Thyroid gland (tissue), 4 donors: ENCODE measurements around the gene HEPHL1. TPM values are rescaled to one million over a fixed set of nuclear protein-coding genes. Genes with fewer than 3 reads are reported as not detected.
"Not testable (repeated sequence)": the region's sequence is repeated elsewhere in the genome, so short reads cannot be mapped to it uniquely, and the experiment has no call there.

Experiments
- DNase-seq, 2 donors: peaks; one replicate each; pipeline ENCODE4 v3.0.0-alpha.2; 2019
- H3K27ac ChIP-seq, 3 donors: fragments of 200-600 bp; sonication (generic); 1 replicate in 2 of 3; 2 replicates in 1 of 3; pipeline ENCODE4 v1.5.1; 2016 to 2019; ENCODE audit warnings: mild to moderate bottlenecking in 1 of 3, moderate library complexity in 1 of 3
- H3K27me3 ChIP-seq: fragments of 200-600 bp; sonication (generic); one replicate; pipeline ENCODE4 v1.5.1; 2019
- H3K36me3 ChIP-seq, 2 donors: fragments of 200-600 bp; sonication (generic); one replicate each; pipeline ENCODE4 v1.5.1; 2016 to 2019
- H3K4me1 ChIP-seq, 2 donors: fragments of 200-600 bp; sonication (generic); one replicate each; pipeline ENCODE4 v1.5.1; 2017 to 2019
- H3K4me3 ChIP-seq, 3 donors: fragments of 200-600 bp; sonication (generic); replicated peaks in 1 of 3; 1 replicate in 2 of 3; 2 replicates in 1 of 3; pipeline ENCODE4 v1.5.1; 2016; ENCODE audit warnings: mild to moderate bottlenecking in 1 of 3
- H3K9me3 ChIP-seq: fragments of 200-600 bp; sonication (generic); one replicate; pipeline ENCODE4 v1.5.1; 2017
- CTCF ChIP-seq, 6 experiments: fragments of 200-600 bp in 3 of 6; fragments of 450-650 bp in 3 of 6; sonication (generic) in 3 of 6; IDR thresholded peaks; one replicate each; pipeline ENCODE4 v1.5.1; 2016 to 2019; ENCODE audit warnings: antibody characterized with exemption in 6 of 6, mild to moderate bottlenecking in 2 of 6, inconsistent platforms in 1 of 6, moderate library complexity in 1 of 6
- POLR2A ChIP-seq, 2 donors: fragments of 450-650 bp; IDR thresholded peaks; one replicate each; pipeline ENCODE4 v1.6.1; 2017; ENCODE audit warnings: antibody characterized with exemption in 2 of 2, mild to moderate bottlenecking in 2 of 2, moderate library complexity in 1 of 2
- WGBS, 2 donors: methylation state at CpG; one replicate each; pipeline ENCODE4 v1.1.5; 2017; 5-methylcytosine and 5-hydroxymethylcytosine counted together
- intact Hi-C: fragments of 100-400 bp; cut with DNase I; formaldehyde crosslinking; loops from one replicate; pipeline ENCODE4 v1.15.1; 2023
- total RNA-seq, 4 donors: library from RNA; depleted of rRNA; stranded (reverse); fragments of >200 nt; gene quantifications; one replicate each; pipeline ENCODE4 v1.2.3, GENCODE V29; 2016

The HEPHL1 gene
- total RNA-seq, 4 donors from 2014 or later: 0.21 to 0.24 TPM; not detected in 2

- intact Hi-C loops: no loop called here
- peaks cover 31 to 37% of the 10 kb centered on the region in 2 donors for H3K4me1 ChIP-seq
- no peaks in the 10 kb centered on the region for H3K9me3 ChIP-seq
- no peak overlapping the region for H3K4me3 ChIP-seq
- H3K27me3 ChIP-seq: no peaks in the 10 kb centered on the region
- H3K27ac ChIP-seq: peak overlapping the region; percentile 26 to 60 (median 50)
- DNase-seq: no peak
- H3K36me3 ChIP-seq: no peaks in the 10 kb centered on the region
- 22 to 26% methylated on average over 1 of the region's 1 CpG for WGBS, 2 donors
- no peak for TF ChIP-seq POLR2A (IDR thresholded peaks at IDR 0.05)
- TF ChIP-seq CTCF (IDR thresholded peaks at IDR 0.05): no peak
These were observed 91.2 kb downstream of the HEPHL1 start for GRCh38 chr11:94112206-94112953.

GRCh38 chr11:94117197-94117574, 96.0 kb downstream of the HEPHL1 start:
- no peak for DNase-seq
- H3K4me3 ChIP-seq: no peak overlapping the region
- H3K4me1 ChIP-seq: peaks cover 27 to 33% of the 10 kb centered on the region in 2 donors
- H3K36me3 ChIP-seq: no peaks in the 10 kb centered on the region
- TF ChIP-seq CTCF (IDR thresholded peaks at IDR 0.05): no peak
- TF ChIP-seq POLR2A (IDR thresholded peaks at IDR 0.05): no peak
- peak overlapping the region in 1 of 3 donors; percentile 39 for H3K27ac ChIP-seq
- H3K27me3 ChIP-seq: no peaks in the 10 kb centered on the region
- no peaks in the 10 kb centered on the region for H3K9me3 ChIP-seq
- intact Hi-C loops: no loop called here
- WGBS, 2 donors: 88 to 100% methylated on average over 1 of the region's 1 CpG

DNA sequence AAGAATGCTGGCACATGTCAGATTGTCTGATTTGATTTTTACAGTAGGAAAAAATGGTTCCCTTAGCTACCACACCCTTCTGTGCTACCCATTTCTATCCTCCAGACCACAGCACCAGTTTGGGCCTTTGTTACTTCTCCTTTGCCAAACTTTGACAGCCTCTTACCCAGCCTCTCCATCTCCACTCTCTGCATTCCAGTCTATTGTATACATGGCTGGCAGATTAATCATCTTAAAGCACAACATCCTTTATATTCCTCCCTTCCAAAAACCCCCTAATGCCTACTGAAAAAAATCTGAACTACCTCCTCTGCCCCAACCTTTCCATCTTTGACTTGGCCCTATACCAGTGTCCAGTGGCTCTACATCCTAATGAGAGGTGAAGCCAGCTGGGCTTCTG, 96.7 kb downstream of the HEPHL1 start:
- no peak overlapping the region for H3K4me3 ChIP-seq
- H3K4me1 ChIP-seq: peaks cover 20 to 31% of the 10 kb centered on the region in 2 donors
- no peaks in the 10 kb centered on the region for H3K36me3 ChIP-seq
- intact Hi-C loops: no loop called here
- no peaks in the 10 kb centered on the region for H3K9me3 ChIP-seq
- H3K27me3 ChIP-seq: no peaks in the 10 kb centered on the region
- DNase-seq: no peak
- H3K27ac ChIP-seq: peak overlapping the region in 1 of 3 donors; percentile 39
- no peak for TF ChIP-seq CTCF (IDR thresholded peaks at IDR 0.05)

DNA sequence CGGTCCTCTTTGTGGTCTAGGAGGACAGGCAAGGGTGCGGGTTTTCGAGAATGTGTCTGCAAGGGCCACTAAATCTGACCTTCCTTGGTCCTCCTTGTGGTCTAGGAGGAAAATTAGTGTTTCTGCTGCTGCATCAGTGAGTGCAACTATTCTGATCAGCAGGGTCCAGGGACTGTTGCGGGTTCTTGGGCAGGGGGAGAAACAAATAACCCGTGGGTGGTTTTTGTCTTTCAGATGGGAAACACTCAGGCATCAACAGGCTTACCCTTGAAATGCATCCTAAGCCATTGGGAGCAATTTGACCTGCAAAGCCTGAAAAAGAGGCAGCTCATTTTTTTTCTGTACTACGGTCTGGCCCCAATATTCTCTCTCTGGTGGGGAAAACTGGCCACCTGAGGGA, 98.5 kb downstream of the HEPHL1 start:
- H3K27ac ChIP-seq, H3K9me3 ChIP-seq, H3K36me3 ChIP-seq, intact Hi-C loops, H3K4me3 ChIP-seq, H3K27me3 ChIP-seq, DNase-seq: not testable (repeated sequence)
- 92 to 93% methylated on average over 6 of the region's 6 CpGs for WGBS, 2 donors
- peaks cover 7 to 18% of the 10 kb centered on the region in 2 donors for H3K4me1 ChIP-seq

- H3K27ac ChIP-seq, H3K4me3 ChIP-seq, H3K36me3 ChIP-seq, H3K9me3 ChIP-seq, DNase-seq, H3K27me3 ChIP-seq, intact Hi-C loops: not testable (repeated sequence)
- WGBS, 2 donors: 76 to 79% methylated on average over 2 of the region's 2 CpGs
- peaks cover 5 to 13% of the 10 kb centered on the region in 2 donors for H3K4me1 ChIP-seq
These were observed 99.4 kb downstream of the HEPHL1 start for GRCh38 chr11:94120516-94120915.

- Histone ChIP-seq H3K4me3 (no peak overlapping the region), H3K27ac (no peak overlapping the region), H3K9me3 (no peaks in the 10 kb centered on the region), H3K4me1 (peaks cover 2 to 9% of the 10 kb centered on the region in 2 donors), H3K36me3 (no peaks in the 10 kb centered on the region), H3K27me3 (no peaks in the 10 kb centered on the region)
- WGBS, 2 donors: 93 to 97% methylated on average over 6 of the region's 6 CpGs
- intact Hi-C loops: no loop called here
- DNase-seq: no peak
- TF ChIP-seq POLR2A (IDR thresholded peaks at IDR 0.05): no peak
- TF ChIP-seq CTCF (IDR thresholded peaks at IDR 0.05): no peak
These were observed 99.8 kb downstream of the HEPHL1 start for GRCh38 chr11:94120946-94121345.
